OCI-LY7 (cell line): ENCODE results near the gene CSH1. TPM values are rescaled to one million over a fixed set of nuclear protein-coding genes. Genes with fewer than 3 reads are reported as not detected.

Source experiments
- BruUV-seq: library from RNA; stranded (reverse); fragments of 400-500 nt; replicated peaks from 2 replicates; lab custom pipeline; 2021; lab: Mats Ljungman, UMichigan
- CTCF ChIA-PET: fragments of 300-600 bp; sonication (Branson Sonifier 250); formaldehyde crosslinking; loops from one replicate; lab custom pipeline; 2022; ENCODE audit warnings: antibody characterized with exemption; ENCODE audit not compliant: unreplicated experiment; lab: Charles Lee
- POLR2A ChIA-PET: fragments of 300-600 bp; sonication (Branson Sonifier 250); formaldehyde crosslinking; loops from one replicate; lab custom pipeline; 2022; ENCODE audit warnings: antibody characterized with exemption; lab: Charles Lee
- DNase-seq: peaks from one replicate; pipeline ENCODE4 v3.0.0-alpha.2; 2015; ENCODE audit warnings: low spot score
- H2AFZ ChIP-seq: fragments of 200-600 bp; sonication (generic), shearing (Covaris generic); 2 replicates; pipeline ENCODE4 v1.6.1; 2014; ENCODE audit warnings: mild to moderate bottlenecking, antibody characterized with exemption, low read length, moderate library complexity
- H3K27ac ChIP-seq: fragments of 200-600 bp; sonication (generic); 2 replicates; pipeline ENCODE4 v1.5.1; 2014; ENCODE audit warnings: mixed run types, low read depth, mild to moderate bottlenecking, moderate library complexity, low read length, inconsistent platforms; ENCODE audit not compliant: poor library complexity, severe bottlenecking
- H3K36me3 ChIP-seq: fragments of 200-600 bp; sonication (generic); 2 replicates; pipeline ENCODE4 v1.6.1; 2014; ENCODE audit warnings: mild to moderate bottlenecking, antibody characterized with exemption, low read length, moderate library complexity, mixed read lengths; ENCODE audit not compliant: insufficient read depth
- H3K4me1 ChIP-seq: fragments of 200-600 bp; sonication (generic); 2 replicates; pipeline ENCODE4 v1.5.1; 2014; ENCODE audit warnings: mild to moderate bottlenecking, low read length; ENCODE audit not compliant: insufficient read depth, poor library complexity, severe bottlenecking
- H3K4me2 ChIP-seq: fragments of 200-600 bp; sonication (generic); 2 replicates; pipeline ENCODE4 v1.6.1; 2014; ENCODE audit warnings: mild to moderate bottlenecking, low read length
- H3K4me3 ChIP-seq: fragments of 200-600 bp; sonication (generic); 2 replicates; pipeline ENCODE4 v1.5.1; 2014; ENCODE audit warnings: mild to moderate bottlenecking, low read depth, low read length; ENCODE audit not compliant: poor library complexity, severe bottlenecking
- H3K79me2 ChIP-seq: fragments of 200-600 bp; sonication (generic); 2 replicates; pipeline ENCODE4 v1.6.1; 2016; ENCODE audit warnings: low read depth, mild to moderate bottlenecking, low read length, moderate library complexity, mixed read lengths; ENCODE audit not compliant: insufficient read depth
- H3K9me2 ChIP-seq: fragments of 200-600 bp; sonication (generic); 2 replicates; pipeline ENCODE4 v1.6.1; 2016; ENCODE audit warnings: mild to moderate bottlenecking, low read length, mixed read lengths; ENCODE audit not compliant: insufficient read depth
- H3K9me3 ChIP-seq: fragments of 200-600 bp; sonication (generic); 2 replicates; pipeline ENCODE4 v1.6.1; 2014; ENCODE audit warnings: mild to moderate bottlenecking, mixed run types, low read length, mixed read lengths
- H4K20me1 ChIP-seq: fragments of 200-600 bp; sonication (generic); 2 replicates; pipeline ENCODE4 v1.6.1; 2014; ENCODE audit warnings: mild to moderate bottlenecking, antibody characterized with exemption, low read length, moderate library complexity, mixed read lengths; ENCODE audit not compliant: insufficient read depth
- CTCF ChIP-seq: fragments of 200-600 bp; sonication (generic); conservative IDR thresholded peaks from 2 replicates; pipeline ENCODE4 v1.5.1; 2014; ENCODE audit warnings: mild to moderate bottlenecking, antibody characterized with exemption, low read length, moderate library complexity, mixed read lengths
- EZH2phosphoT487 ChIP-seq: fragments of 200-600 bp; sonication (generic); IDR thresholded peaks from 2 replicates; pipeline ENCODE4 v1.6.1; 2018; ENCODE audit warnings: low read depth, borderline replicate concordance, mild to moderate bottlenecking, mixed run types, antibody characterized with exemption, low read length, moderate library complexity, mixed read lengths
- intact Hi-C: fragments of 100-400 bp; cut with micrococcal nuclease; formaldehyde crosslinking; loops from one replicate; pipeline ENCODE4 v1.10.0; 2022; ENCODE audit not compliant: unreplicated experiment
- total RNA-seq, 2 experiments: library from RNA; depleted of rRNA in 1 of 2; stranded (reverse); fragments of >200 nt in 1 of 2; shearing (Covaris generic) in 1 of 2; gene quantifications; 2 replicates each; pipeline ENCODE4 v1.2.3, GENCODE V29; 2014 to 2022

Gene CSH1
- total RNA-seq, 2 experiments from 2014 or later, result not detected

GRCh38 chr17:63930951-63931575 is 34.7 kb upstream of the CSH1 start:
- BruUV-seq, result no TSS peak
- CTCF ChIA-PET, result interaction anchor here (0.6 to 3.3 kb wide), 2 partner anchors 12 to 15 kb away, joined by 3 to 21 read pairs; partner anchors contain the start of gene GH1
- intact Hi-C loops, result loop anchor here (5.0 kb wide), 2 partner anchors 91 to 234 kb away; partner anchors contain the start of gene ICAM2

DNA sequence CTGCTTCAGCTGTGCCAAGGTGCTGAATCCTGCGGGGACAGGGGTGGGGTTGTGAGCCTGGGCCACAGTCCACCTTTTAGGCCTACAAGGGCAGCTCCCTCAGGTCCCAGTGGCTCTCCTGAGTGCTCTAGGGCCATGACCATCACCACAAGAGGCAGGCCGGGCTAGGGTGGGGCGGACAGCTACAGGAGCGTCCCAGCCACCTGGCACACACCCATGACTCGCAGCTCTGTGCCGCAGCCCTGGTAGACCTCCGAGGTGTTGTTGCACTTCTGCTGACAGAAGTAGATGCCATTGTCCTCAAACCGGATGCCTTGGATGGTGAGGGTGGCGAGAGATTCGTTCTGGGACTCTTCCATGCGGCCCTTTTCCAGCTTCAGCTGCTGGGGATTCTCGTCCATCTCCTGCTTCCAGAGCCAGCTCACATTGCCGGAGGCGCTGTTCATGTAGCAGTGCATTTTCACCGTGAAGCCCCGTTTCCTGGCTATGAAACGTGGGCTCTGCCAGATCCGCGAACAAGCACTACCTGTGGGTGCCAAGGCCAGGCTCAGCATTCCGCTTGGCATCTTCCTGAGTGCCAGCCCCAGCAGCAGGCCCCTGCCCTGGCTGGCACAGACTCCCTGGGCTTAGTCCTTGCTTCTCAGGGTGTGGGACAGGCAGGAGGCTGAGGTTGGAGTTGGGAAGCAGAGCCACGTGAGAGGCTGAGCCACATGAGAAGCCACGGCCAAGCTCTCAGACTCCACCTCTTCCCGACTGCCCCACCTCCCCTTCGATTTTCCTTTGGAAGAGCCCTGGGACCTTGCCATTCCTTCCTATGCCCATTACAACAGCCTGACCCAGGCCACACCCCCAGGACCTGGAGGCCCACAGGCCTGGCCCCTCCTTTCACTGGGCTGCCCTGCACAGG is 33.7 kb upstream of the CSH1 start:
- CTCF ChIA-PET, result interaction anchor here (0.7 to 1.5 kb wide), 2 partner anchors 10 to 16 kb away, joined by 3 to 9 read pairs; no protein-coding TSS in a partner anchor
- H3K4me2 ChIP-seq, result peak overlapping the region; percentile 95
- POLR2A ChIA-PET, result interaction anchor here (0.5 to 1.4 kb wide), 3 partner anchors 16 to 294 kb away, joined by 3 to 6 read pairs (median 5); no protein-coding TSS in a partner anchor

More at GRCh38 chr17:63930951-63931575, 34.7 kb upstream of the CSH1 start:
- H3K9me3 ChIP-seq, result no peaks in the 10 kb centered on the region
- TF ChIP-seq CTCF, result no peak
- no peak for TF ChIP-seq EZH2phosphoT487
- peak; percentile 83 for DNase-seq
- H3K27ac ChIP-seq, result peak overlapping the region; percentile 99
- peaks cover 50% of the 10 kb centered on the region for H3K79me2 ChIP-seq
- POLR2A ChIA-PET, result interaction anchor here (0.6 to 2.0 kb wide), 5 partner anchors 9 to 143 kb away, joined by 4 to 12 read pairs (median 4); no protein-coding TSS in a partner anchor
- no peak overlapping the region for H2AFZ ChIP-seq
- peak overlapping the region; percentile 95 for H3K4me2 ChIP-seq
- H3K4me1 ChIP-seq, result peaks cover 73% of the 10 kb centered on the region
- H3K9me2 ChIP-seq, result no peaks in the 10 kb centered on the region
- peaks cover 17% of the 10 kb centered on the region for H4K20me1 ChIP-seq
- peaks cover 55% of the 10 kb centered on the region for H3K36me3 ChIP-seq
- H3K4me3 ChIP-seq, result peak overlapping the region; percentile 98

More for the DNA sequence above, 33.7 kb upstream of the CSH1 start:
- peak; percentile 57 for DNase-seq
- no peak overlapping the region for H2AFZ ChIP-seq
- no peaks in the 10 kb centered on the region for H3K9me3 ChIP-seq
- peak overlapping the region; percentile 99 for H3K27ac ChIP-seq
- H3K4me3 ChIP-seq, result peak overlapping the region; percentile 98
- H3K79me2 ChIP-seq, result peaks cover 50% of the 10 kb centered on the region
- TF ChIP-seq CTCF (0 out of 2 replicates have a peak, but pooled peaks have one; percentile 33), EZH2phosphoT487 (no peak)
- peaks cover 17% of the 10 kb centered on the region for H4K20me1 ChIP-seq
- no TSS peak for BruUV-seq
- H3K9me2 ChIP-seq, result no peaks in the 10 kb centered on the region
- intact Hi-C loops, result loop anchor here (5.0 kb wide), 3 partner anchors 92 to 567 kb away; partner anchors contain the start of genes ICAM2 and POLG2
- H3K4me1 ChIP-seq, result peaks cover 75% of the 10 kb centered on the region
- peaks cover 56% of the 10 kb centered on the region for H3K36me3 ChIP-seq
